Stimulated activated CD4-positive, alpha-beta T cell treated with anti-CD3 and anti-CD28 coated beads, TNF-alpha, amount 100 ng/mL, for 4 hours (primary cell): ENCODE results near the gene KRT10.
A peak's percentile ranks its signal among the peaks of the same experiment; 100 is the strongest.
"Not testable (repeated sequence)": the region's sequence is repeated elsewhere in the genome, so short reads cannot be mapped to it uniquely, and the experiment has no call there.

Experiments used
- DNase-seq, 3 experiments: peaks; one replicate each; pipeline ENCODE4 v3.0.0-alpha.2; 2020; ENCODE audit warnings: low read depth in 3 of 3

The KRT10 gene

DNA sequence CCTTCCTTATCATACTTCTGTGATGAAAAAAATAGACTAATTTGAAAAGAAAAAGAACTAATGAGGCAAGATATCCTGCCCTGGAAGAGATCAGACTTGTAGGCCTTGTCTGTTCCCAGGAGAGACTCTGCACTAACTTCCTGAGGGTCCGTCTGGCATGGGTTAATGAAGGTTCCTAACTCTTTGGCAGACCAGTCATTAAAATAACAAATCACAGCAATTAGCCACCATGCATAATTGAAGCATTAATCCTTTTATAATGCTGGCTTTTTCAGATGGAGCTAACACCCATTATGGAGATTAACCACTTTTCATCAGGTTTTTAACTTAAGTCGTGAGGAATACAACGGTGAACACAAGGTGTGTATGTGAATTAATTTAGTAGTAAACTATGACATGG is 10.4 kb upstream of the KRT10 start:
- DNase-seq, result no peak

DNA sequence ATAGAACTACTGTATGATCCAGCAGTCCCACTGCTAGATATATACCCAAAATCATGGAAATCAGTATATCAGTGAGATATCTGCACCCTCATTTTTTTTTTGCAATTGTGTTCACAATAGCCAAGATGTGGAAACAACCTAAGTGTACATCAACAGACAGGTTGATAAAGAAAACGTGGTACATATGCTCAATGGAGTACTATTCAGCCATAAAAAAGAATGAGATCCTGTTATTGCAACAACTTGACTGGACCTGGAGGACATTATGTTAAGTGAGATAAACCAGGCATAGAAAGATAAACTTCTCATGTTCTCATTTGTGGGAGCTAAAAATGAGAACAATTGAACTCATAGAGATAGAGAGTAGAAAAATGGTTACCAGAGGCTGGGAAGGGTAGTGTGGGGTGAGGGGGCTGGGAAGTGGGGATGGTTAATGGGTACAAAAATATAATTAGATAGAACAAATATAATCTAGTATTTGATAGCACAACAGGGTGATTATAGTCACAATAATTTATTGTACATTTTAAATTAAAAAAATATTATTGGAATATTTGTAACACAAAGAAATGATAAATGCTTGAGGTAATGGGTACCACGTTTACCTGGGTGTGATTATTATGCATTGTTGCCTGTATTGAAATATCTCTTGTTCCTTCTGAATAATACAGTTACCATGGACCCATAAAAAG is 7.8 kb upstream of the KRT10 start:
- DNase-seq, result no peak

DNA sequence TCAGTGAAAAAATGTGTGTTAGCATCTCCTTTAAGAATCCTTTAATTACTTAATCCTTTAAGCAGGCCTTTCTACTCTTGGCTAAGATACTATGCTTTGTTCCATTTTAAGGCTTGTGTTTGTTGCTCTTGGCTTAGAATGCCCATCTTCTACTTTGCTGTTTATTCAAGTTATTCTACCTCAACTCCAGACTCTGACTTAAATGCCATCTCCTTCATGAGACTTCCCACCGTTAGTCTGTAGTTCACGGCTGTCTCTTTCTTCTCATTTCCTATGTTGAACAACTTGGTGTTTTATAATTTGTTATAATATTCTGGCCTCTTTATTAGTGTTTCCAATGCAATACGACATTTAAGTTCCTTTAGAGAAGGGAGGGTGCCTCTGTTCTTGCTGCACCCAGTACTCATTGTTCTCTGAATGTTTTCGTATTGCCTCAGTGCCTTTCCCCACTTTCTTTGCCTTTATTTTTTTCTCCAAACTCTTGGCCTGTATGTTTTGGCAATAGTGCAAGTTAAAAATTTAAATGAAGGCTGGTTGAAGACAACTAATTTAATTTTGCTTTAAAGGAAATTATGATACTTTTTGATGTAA is 6.1 kb upstream of the KRT10 start:
- DNase-seq, result no peak

DNA sequence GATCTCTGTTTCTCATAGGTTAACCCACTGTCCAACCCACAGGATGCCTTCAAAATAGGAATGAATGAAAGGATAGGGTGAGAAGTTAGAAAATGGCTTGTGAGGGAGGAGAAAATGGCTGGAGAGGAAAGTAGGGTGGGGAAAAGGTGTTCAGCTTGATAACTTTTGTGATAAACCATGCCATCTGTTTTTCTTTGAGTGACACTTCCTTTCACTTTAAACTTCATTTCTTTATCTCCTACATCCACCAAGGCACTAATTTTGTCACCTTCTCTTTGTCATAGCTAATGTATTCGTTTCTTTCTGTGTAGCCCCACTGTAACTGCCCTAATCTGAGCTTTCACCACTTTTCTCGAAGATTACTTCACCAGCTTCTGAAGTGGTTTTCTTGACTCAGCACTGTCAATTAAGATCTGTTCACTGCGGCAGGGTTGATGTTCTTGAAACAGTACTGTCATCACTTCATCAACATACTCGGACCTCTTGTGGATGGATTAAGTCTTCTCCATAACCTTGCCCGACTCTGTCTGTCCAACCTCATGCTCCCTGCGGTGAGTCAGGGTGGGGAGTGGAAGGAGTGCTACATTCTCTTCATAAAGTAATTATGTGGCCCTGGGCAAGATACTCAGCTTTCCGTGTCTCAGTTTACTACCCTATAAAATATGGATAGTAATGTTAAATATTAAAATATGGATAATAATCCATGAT is 5.5 kb upstream of the KRT10 start:
- no peak for DNase-seq

DNA sequence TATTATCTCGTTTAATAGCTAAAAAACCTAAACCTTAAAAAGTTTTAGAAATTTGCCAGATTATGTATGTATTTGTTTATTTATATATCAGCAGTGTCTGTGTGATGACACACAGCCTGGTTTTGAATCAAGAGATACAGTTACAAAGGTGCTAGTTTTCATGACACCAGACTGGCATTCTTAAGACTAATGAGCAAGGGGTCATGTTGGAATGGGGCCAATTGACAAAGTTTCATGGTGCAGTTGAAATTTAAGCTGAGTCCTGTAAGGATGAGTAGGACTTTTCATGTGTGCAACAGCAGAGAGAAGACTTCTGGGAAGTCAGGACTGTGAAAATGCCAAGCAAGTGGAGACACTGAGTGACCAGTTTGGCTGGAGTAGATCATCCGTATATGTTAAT is 3.2 kb upstream of the KRT10 start:
- no peak for DNase-seq

DNA sequence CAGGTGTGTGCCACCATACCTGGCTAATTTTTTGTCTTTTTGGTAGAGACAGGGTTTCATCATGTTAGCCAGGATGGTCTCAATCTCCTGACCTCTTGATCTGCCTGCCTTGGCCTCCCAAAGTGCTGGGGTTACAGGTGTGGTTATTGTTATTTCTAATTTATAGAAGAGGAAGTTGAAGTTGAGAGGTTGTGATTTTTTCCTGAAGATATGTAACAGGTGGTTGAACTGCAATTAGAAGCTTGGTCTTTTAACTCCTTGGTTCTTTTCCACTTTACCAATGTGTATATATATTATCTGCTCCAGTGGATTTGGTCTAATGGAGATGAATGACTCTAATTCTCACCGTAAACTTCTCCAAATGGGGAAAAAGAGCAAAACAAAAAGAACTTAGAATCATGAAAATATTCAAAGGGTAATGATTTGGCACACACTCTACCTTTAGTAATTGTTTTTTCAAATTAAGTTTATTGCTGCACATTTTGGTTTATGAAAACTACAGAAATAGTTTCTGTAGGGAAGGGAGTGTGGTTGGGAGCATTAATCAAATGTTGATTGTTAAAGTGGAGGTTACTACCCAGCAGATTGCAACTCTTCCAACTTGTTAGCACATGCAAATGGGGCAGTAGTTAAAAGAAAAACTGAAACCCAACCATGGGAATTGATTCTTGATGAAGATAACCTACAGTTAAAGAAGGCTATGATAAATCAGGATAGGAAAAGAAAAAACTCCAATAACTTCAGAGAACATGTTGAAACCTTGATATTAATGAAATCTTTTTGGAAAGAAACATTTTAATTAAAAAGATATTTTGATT is 1.8 kb upstream of the KRT10 start:
- DNase-seq, result no peak

DNA sequence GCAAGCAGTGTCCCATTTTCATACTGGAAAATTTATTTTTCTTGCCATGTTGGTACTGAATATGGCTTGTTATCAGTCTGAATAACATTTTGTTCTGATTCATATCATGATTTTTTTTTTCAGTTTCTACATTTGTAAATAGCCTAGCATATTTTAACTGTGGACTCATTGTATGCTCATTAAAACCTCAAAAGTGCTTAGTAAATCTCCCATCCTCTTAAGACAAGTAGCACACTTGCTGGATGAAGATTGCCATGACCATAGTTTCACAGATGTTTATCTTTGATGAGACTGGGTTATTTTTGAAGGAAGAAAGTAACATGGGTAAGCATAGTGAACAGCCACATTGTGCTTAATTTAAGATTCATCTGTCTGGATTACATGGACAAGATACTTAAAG is 878 bp downstream of the KRT10 start:
- no peak for DNase-seq

DNA sequence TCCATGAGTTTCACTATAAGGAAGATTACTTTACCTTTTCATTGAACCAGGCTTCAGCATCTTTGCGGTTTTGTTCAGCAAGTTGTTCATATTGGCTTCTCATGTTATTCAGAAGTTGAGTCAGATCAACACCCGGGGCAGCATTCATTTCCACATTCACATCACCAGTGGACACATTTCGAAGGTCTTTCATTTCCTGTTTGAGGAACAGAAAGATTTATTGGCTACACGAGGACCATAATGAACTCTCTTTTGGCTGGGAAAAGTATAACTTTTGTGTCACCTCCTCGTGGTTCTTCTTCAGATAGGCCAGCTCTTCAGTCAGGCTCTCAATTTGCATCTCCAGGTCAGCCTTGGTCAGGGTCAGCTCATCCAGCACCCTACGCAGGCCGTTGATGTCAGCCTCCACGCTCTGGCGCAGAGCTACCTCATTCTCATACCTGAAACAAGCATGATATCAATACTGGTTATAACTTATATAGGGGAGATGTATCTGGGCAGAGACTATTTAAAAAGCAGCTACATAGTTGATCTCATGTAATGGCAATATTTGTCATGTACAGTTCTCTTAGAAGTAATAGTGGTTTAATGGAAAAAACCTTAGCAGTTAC is 2.1 kb downstream of the KRT10 start:
- no peak for DNase-seq

DNA sequence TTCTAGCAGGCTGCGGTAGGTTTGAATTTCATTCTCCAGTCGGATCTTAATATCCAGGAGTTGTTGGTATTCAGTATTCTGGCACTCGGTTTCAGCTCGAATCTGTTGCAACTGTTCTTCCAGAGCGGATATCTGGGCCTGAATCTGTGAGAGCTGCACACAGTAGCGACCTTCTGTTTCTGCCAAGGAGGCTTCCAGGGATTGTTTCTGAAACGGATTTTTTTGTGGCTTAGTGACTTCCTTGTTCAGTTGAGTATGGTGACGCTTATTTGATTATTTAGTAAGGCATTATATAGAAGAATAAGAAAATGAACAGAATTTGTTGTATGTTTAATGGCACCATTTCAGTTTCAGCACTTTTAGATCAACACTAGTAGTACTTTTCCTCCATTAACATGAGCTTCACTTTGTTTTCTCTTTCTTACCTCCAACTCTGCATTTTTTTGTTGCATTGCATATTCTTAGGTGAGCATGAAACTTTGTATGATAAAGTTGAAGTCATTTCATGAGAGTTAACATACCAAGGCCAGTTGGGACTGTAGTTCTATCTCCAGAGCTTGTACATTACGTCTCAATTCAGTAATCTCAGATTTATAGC is 2.8 kb downstream of the KRT10 start:
- DNase-seq, result no peak

DNA sequence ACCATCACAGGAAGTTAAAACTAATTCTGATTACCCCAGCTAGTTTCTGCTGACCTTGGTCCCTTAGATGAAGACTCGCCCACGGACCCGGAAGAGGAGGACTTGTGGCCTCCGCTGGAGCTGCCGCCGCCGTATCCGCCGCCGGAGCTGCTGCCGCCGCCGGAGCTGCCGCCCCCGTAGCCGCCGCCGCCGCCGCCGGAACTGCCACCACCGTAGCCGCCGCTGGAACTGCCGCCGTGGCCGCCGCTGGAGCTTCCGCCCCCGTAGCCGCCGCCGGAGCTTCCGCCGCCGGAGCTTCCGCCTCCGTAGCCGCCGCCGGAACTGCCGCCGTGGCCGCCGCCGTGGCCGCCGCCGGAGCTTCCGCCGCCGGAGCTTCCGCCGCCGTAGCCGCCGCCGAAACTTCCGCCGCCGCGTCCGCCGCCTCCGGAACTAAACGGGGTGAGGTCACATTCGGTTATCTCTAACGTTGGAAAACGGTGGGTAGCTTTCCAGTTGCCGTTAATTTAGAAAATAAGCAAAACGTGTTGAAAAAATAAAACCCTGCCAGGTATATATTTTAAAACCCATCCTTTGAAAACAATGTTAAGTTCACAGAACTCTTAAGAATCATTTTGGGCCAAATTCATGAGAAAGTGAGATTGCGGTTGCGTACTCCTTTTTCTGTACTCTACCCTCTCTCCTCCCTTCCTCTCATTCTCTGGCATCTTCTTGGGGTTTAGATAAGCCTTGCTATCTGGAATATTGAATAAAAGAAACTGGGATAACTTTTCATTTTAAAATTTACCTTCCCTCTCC is 3.5 kb downstream of the KRT10 start:
- DNase-seq, result peak; percentile 65 to 75 (median 68)

DNA sequence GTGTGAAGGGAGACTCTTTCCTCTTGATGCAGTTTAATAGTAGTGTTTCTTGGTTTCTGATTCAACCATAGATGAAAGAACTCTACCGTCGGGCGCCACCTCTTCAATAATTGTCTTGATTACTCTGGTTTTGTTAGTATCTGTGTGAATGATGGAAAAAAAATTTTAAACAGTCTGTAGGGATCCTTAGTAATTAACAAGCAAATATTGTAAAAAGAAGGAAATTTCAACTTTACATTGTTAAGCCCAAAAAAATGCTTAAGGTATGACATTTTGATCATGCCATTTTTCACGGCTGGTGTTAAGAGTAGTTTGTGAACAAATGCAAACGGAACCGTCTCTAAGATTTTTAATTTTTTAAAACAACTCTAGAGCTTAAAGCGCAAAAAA is 4.1 kb downstream of the KRT10 start:
- DNase-seq, result no peak

DNA sequence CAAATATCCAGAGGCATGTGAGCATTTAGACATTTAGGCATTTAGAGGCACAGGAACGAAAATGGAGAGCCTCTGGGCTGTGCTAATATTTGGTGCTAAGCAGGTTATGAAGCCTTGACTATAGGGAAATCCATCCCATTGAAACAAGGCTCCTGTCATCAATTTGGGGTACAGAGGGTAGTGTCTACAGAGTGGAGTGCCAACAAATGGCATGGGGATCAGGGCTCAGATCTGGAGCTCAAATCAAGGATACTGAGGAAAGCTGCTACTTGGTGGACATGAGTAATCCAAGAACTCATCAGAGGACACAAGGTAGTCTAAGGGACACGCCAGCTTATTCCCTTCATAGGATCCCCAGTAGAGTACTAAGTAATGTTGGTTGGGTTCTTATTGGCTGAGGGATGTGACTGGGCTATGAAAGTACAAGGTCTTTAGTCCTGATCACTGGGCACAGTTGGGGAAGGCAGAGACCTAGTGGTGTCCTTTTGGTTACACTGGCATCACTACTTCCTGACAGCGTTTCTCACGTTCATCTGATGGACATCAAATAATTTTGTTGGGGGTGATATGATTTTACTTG is 5.2 kb downstream of the KRT10 start:
- DNase-seq, result no peak

DNA sequence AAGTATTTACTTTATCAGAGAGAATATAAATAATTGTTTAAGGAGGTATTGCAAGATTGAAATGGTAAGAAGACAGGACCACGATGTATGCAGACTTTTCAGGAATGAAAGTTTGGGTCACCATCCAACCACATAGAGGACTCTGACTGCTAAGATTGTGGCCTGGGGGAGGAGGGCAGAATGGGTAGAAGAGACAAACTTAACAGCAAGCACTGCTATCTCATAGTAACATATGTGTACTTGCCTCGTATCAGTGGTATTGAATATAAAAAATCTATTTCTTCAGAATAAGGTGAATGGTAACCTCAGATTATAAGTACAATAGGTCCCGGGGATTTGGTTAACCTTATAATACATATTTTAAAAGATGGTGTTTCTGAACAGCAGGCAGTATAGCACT is 5.8 kb downstream of the KRT10 start:
- no peak for DNase-seq

DNA sequence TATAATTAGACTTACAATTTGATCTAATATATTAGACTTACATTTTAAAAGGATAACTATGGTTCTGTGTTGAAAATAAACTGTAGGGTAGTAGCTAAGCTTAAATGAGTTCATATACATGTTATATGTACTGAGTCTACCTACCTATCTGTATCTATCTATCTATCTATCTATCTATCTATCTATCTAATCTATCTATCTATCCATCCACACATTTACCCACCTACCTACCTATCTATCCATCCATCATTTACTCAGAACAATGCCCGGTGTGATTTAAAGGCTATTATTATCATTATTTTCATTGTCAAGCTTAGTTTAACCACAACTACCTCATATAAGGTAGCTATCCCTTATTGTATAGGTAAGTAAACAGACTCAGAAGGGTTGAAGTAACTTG is 7.0 kb downstream of the KRT10 start:
- DNase-seq, result no peak

DNA sequence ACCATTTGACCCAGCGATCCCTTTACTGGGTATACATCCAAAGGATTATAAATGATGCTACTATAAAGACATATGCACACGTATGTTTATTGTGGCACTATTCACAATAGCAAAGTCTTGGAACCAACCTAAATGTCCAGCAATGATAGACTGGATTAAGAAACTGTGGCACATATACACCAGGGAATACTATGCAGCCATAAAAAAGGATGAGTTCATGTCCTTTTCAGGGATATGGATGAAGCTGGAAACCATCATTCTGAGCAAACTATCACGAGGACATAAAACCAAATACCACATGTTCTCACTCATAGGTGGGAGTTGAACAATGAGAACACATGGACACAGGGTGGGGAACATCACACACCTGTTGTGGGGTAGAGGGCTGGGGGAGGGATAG is 7.8 kb downstream of the KRT10 start:
- not testable (repeated sequence) for DNase-seq

DNA sequence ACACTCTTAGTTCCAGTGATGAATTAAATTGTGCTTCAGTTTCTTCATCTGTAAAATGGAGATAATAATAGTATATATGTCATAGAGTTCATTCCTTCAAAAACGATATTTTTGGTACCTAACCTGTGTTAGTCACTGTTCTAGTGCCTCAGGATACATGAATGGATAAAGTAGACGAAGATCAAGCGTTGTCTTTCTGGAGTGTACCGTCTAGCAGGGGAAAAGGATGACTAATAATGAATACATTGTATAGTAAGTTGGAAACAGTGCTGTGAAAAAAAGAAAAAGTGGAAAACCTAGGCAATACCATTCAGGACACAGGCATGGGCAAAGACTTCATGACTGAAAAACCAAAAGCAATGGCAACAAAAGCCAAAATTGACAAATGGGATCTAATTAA is 8.6 kb downstream of the KRT10 start:
- no peak for DNase-seq

DNA sequence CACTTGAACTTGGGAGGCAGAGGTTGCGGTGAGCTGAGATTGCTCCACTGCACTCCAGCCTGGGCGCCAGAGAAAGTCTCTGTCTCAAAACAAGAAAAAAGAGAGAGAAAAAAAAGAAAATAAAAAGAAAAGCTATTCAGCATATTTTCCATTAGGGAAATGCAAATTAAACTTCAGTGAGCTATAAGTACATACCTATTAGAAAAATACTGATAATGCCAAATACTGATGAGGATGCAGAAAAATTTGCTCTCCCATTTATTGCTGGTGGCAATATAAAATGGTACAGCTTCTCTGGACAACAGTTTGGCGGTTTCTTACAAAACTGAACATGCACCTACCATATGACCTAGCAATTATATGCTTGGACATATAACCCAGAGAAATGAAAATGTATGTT is 9.8 kb downstream of the KRT10 start:
- no peak for DNase-seq

DNA sequence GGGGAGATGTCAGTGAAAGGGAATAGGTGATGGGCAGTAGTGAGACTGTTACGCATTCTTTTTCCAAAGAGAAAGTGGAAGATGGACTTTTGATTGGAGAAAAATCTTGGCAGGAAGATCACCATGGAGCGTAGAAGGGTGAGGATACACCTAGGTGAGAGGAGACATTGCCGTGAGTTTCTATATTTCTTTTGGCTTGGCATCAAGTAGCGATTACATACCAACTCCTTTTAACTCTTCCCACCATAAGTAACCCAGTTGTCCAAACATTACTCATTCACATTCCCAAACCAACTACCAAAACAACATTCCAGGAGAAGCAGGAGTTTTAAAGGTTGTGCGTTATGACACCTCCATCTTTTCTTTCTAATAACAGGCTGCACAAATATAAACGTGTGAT is 11.9 kb downstream of the KRT10 start:
- no peak for DNase-seq

DNA sequence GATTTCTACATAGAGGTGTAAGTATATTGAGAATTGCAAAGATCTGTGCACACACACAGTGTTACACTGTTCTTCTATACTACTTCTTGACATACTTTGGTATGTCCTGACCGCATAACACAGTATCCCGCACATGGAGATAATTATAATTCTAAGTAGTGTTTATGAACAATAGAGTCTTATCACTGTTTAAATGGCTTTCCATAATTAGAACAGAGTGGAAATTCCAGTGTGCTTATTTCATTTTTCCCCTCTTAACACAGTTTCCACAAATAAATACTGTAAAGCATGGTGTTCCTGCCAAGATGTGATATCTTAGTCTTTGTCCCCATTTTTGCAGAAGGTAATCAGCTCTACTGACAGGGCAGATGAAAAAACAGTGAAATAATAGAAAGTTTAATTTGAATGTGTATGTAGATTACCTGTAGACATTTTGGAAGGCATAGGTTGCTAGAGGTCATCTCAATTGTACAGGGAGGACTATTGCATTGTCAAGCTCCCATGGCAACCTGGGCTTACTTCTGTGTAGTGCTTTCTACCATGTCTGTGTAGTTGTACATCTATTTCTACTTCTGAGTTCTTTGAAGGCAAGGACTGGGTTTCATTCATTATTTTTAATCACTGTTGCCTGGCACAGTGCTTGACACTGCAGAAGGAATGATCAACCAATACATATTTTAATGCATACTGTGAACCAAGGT is 12.5 kb downstream of the KRT10 start:
- no peak for DNase-seq

DNA sequence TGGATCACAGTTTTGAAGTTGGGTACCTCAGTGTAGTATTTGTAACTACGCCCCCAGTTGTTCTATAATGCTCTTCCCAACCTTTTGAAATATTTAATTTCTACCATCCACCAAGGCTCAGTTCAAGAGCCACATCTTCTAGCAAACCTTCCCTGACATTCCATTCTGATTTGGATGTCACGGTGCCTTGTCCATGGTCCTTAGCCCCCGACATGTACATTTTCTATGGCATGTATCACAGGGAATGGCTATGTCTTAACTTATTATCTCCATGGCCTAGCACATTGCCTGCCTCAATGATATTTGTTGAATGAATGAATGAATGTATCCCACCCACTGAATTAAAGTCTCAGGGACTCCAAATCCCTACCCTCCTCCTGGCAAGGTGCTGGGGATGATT is 16.3 kb downstream of the KRT10 start:
- DNase-seq, result no peak
